ENCODE data around the gene UNC13A. TPM values are rescaled to one million over a fixed set of nuclear protein-coding genes. Genes with fewer than 3 reads are reported as not detected.
"Not testable (repeated sequence)": the region's sequence is repeated elsewhere in the genome, so short reads cannot be mapped to it uniquely, and the experiment has no call there.

The UNC13A gene
- polyA plus RNA-seq, 1 donor from 2014 or later = 7.8 TPM

DNA sequence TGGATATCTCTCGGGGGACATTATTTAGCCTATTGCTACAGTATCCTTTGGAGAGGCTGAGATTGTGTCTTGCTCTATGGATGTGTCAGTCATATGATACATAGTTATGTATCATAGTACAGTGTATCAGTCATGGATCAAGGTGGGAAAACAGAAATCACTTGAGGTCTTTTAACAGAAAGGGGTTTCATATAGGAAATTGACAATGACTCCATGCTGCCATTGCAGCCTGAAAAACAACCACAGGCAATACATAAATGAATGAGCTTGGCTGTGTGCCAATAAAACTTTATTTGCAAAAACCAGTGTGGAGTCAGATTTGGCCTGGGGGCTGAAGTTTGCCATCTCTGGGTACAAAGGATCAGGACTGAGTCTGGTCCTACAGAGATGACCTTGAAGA is 97.3 kb downstream of the UNC13A start:
- Histone ChIP-seq H3K27ac (ENCODE audit: low read length) (no peak overlapping the region), H3K9me2 (ENCODE audit: insufficient read depth, low read length) (no peaks in the 10 kb centered on the region), H3K4me2 (ENCODE audit: low read length) (no peak overlapping the region), H3K36me3 (ENCODE audit: insufficient read depth, low read length) (no peaks in the 10 kb centered on the region), H3K4me3 (ENCODE audit: low read length) (no peak overlapping the region), H3K9me3 (ENCODE audit: low read length) (no peaks in the 10 kb centered on the region), H3K27me3 (ENCODE audit: insufficient read depth, low read depth, low read length) (no peaks in the 10 kb centered on the region), H3K9ac (ENCODE audit: low read length) (no peak overlapping the region), H4K20me1 (ENCODE audit: insufficient read depth) (no peaks in the 10 kb centered on the region), H3F3A (ENCODE audit: insufficient read depth, low read length, poor library complexity, severe bottlenecking) (no peaks in the 10 kb centered on the region), H2AFZ (ENCODE audit: low read depth, low read length) (no peak overlapping the region), H3K79me2 (replicated peaks; ENCODE audit: insufficient read depth, low read length) (no peaks in the 10 kb centered on the region)
- TF ChIP-seq RAD21 (conservative IDR thresholded peaks at IDR 0.05) (no peak), EZH2 (IDR thresholded peaks at IDR 0.05; ENCODE audit: borderline replicate concordance, insufficient read depth, low read length, poor library complexity, severe bottlenecking) (no peak), POLR2AphosphoS5 (IDR thresholded peaks at IDR 0.05) (no peak), MXI1 (conservative IDR thresholded peaks at IDR 0.05; ENCODE audit: poor library complexity, severe bottlenecking) (no peak), EP300 (conservative IDR thresholded peaks at IDR 0.05; ENCODE audit: poor library complexity, severe bottlenecking) (no peak), SMC3 (conservative IDR thresholded peaks at IDR 0.05; ENCODE audit: poor library complexity) (no peak), TAF1 (IDR thresholded peaks at IDR 0.05; ENCODE audit: low read depth) (no peak)
- TF ChIP-seq, protein P1, sequence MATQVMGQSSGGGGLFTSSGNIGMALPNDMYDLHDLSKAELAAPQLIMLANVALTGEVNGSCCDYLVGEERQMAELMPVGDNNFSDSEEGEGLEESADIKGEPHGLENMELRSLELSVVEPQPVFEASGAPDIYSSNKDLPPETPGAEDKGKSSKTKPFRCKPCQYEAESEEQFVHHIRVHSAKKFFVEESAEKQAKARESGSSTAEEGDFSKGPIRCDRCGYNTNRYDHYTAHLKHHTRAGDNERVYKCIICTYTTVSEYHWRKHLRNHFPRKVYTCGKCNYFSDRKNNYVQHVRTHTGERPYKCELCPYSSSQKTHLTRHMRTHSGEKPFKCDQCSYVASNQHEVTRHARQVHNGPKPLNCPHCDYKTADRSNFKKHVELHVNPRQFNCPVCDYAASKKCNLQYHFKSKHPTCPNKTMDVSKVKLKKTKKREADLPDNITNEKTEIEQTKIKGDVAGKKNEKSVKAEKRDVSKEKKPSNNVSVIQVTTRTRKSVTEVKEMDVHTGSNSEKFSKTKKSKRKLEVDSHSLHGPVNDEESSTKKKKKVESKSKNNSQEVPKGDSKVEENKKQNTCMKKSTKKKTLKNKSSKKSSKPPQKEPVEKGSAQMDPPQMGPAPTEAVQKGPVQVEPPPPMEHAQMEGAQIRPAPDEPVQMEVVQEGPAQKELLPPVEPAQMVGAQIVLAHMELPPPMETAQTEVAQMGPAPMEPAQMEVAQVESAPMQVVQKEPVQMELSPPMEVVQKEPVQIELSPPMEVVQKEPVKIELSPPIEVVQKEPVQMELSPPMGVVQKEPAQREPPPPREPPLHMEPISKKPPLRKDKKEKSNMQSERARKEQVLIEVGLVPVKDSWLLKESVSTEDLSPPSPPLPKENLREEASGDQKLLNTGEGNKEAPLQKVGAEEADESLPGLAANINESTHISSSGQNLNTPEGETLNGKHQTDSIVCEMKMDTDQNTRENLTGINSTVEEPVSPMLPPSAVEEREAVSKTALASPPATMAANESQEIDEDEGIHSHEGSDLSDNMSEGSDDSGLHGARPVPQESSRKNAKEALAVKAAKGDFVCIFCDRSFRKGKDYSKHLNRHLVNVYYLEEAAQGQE (IDR thresholded peaks at IDR 0.05; ENCODE audit: borderline replicate concordance) = no peak
- TF ChIP-seq, protein P2, sequence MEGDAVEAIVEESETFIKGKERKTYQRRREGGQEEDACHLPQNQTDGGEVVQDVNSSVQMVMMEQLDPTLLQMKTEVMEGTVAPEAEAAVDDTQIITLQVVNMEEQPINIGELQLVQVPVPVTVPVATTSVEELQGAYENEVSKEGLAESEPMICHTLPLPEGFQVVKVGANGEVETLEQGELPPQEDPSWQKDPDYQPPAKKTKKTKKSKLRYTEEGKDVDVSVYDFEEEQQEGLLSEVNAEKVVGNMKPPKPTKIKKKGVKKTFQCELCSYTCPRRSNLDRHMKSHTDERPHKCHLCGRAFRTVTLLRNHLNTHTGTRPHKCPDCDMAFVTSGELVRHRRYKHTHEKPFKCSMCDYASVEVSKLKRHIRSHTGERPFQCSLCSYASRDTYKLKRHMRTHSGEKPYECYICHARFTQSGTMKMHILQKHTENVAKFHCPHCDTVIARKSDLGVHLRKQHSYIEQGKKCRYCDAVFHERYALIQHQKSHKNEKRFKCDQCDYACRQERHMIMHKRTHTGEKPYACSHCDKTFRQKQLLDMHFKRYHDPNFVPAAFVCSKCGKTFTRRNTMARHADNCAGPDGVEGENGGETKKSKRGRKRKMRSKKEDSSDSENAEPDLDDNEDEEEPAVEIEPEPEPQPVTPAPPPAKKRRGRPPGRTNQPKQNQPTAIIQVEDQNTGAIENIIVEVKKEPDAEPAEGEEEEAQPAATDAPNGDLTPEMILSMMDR (IDR thresholded peaks at IDR 0.05; ENCODE audit: poor library complexity, severe bottlenecking) = no peak

DNA sequence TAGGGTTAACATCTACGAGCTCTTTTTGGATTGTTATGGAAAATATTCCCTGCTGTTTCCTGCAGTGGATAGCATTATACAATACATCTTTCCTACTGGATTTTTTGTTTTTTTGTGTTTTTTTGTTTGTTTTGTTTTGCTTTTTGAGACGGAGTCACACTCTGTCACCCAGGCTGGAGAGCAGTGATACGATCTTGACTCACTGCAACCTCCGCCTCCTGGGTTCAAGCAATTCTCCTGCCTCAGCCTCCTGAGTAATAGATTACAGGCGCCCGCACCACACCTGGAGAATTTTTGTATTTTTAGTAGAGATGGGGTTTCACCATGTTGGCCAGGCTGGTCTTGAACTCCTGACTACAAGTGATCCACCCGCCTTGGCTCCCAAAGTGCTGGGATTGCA is 102.8 kb downstream of the UNC13A start:
- H3K27ac ChIP-seq (ENCODE audit: low read length); H3K79me2 ChIP-seq (replicated peaks; ENCODE audit: insufficient read depth, low read length); H2AFZ ChIP-seq (ENCODE audit: low read depth, low read length); H3K4me3 ChIP-seq (ENCODE audit: low read length); H3K4me2 ChIP-seq (ENCODE audit: low read length); H3F3A ChIP-seq (ENCODE audit: insufficient read depth, low read length, poor library complexity, severe bottlenecking); H3K9me3 ChIP-seq (ENCODE audit: low read length); H3K36me3 ChIP-seq (ENCODE audit: insufficient read depth, low read length); H3K9ac ChIP-seq (ENCODE audit: low read length); H4K20me1 ChIP-seq (ENCODE audit: insufficient read depth); H3K27me3 ChIP-seq (ENCODE audit: insufficient read depth, low read depth, low read length); H3K9me2 ChIP-seq (ENCODE audit: insufficient read depth, low read length): not testable (repeated sequence)

DNA sequence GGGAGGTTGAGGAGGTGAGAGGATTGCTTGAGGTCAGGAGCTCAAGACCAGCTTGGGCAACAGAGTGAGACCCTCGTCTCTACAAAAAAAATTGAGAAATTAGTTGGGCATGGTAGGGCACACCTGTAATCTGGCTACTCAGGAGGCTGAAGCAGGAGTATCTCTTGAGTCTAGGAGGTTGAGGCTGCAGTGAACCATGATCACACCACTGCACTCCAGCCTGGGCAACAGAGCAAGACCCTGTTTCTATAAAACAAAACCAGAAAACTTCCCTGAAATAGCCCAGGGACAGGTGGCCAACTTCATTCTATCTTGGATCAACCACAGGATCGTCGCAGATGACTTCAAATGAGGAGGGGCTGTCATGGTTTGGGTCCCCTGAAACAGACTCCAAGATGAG is 104.0 kb downstream of the UNC13A start:
- Histone ChIP-seq H3K4me2 (ENCODE audit: low read length) (no peak overlapping the region), H3K36me3 (ENCODE audit: insufficient read depth, low read length) (no peaks in the 10 kb centered on the region), H3K9ac (ENCODE audit: low read length) (no peak overlapping the region), H3K4me3 (ENCODE audit: low read length) (no peak overlapping the region), H3K9me3 (ENCODE audit: low read length) (no peaks in the 10 kb centered on the region), H3K9me2 (ENCODE audit: insufficient read depth, low read length) (no peaks in the 10 kb centered on the region), H4K20me1 (ENCODE audit: insufficient read depth) (no peaks in the 10 kb centered on the region), H3K27ac (ENCODE audit: low read length) (no peak overlapping the region), H3F3A (ENCODE audit: insufficient read depth, low read length, poor library complexity, severe bottlenecking) (no peaks in the 10 kb centered on the region), H2AFZ (ENCODE audit: low read depth, low read length) (no peak overlapping the region), H3K79me2 (replicated peaks; ENCODE audit: insufficient read depth, low read length) (no peaks in the 10 kb centered on the region), H3K27me3 (ENCODE audit: insufficient read depth, low read depth, low read length) (no peaks in the 10 kb centered on the region)
- TF ChIP-seq EP300 (conservative IDR thresholded peaks at IDR 0.05; ENCODE audit: poor library complexity, severe bottlenecking) (no peak), POLR2AphosphoS5 (IDR thresholded peaks at IDR 0.05) (no peak), MXI1 (conservative IDR thresholded peaks at IDR 0.05; ENCODE audit: poor library complexity, severe bottlenecking) (no peak), TAF1 (IDR thresholded peaks at IDR 0.05; ENCODE audit: low read depth) (no peak), EZH2 (IDR thresholded peaks at IDR 0.05; ENCODE audit: borderline replicate concordance, insufficient read depth, low read length, poor library complexity, severe bottlenecking) (no peak), SMC3 (conservative IDR thresholded peaks at IDR 0.05; ENCODE audit: poor library complexity) (no peak), RAD21 (conservative IDR thresholded peaks at IDR 0.05) (no peak)
- TF ChIP-seq, protein P2 (IDR thresholded peaks at IDR 0.05; ENCODE audit: poor library complexity, severe bottlenecking) = no peak
- TF ChIP-seq, protein P1 (IDR thresholded peaks at IDR 0.05; ENCODE audit: borderline replicate concordance) = no peak

Measured in neural cell (in vitro differentiated cells).